Measurements from ENCODE around the gene MAD1L1.

Gene MAD1L1

DNA sequence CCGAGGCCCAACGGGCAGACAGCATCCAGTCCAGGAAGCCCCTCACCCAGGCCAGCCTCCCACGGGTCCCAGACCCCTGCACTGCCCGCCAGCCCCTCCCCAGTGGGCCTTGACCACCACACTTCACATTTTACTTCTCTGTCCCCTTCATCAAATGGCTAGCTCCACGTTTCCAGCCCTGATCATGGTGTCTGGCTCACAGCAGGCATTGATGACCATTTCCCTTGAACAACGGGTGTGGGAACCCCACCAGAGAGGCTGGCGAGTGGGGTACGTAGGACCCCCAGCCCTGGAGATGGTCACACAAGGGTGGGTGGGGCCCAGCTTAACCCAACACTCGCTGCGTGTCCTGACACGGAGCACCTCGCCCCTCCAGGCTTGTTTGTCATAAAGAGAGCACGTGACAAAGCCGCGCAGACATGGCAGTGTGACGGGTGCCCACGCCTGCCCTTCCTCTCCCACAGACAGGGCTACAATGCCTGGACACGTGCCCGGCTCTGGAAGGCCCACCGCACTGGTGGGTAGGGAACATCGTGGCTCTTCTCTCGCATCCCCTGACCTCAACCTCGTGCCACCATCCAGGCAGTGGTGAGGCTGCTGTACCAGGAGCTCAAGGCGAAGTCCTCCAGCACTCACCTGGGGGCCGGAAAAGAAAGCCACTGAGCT, 267.7 kb downstream of the MAD1L1 start:
- Histone ChIP-seq H3K4me3 (ENCODE audit: low read length) (no peak overlapping the region), H3K27me3 (ENCODE audit: control insufficient read depth, insufficient read depth, low read length) (no peaks in the 10 kb centered on the region), H3K36me3 (ENCODE audit: control insufficient read depth, insufficient read depth, low read length) (no peaks in the 10 kb centered on the region), H3K27ac (ENCODE audit: low read depth, low read length) (no peak overlapping the region), H3K9ac (ENCODE audit: low read length) (no peak overlapping the region), H3K4me1 (ENCODE audit: control insufficient read depth, insufficient read depth, low read length) (no peaks in the 10 kb centered on the region)

- Histone ChIP-seq H3K9ac (ENCODE audit: low read length) (no peak overlapping the region), H3K36me3 (ENCODE audit: control insufficient read depth, insufficient read depth, low read length) (no peaks in the 10 kb centered on the region), H3K4me1 (ENCODE audit: control insufficient read depth, insufficient read depth, low read length) (no peaks in the 10 kb centered on the region), H3K27me3 (ENCODE audit: control insufficient read depth, insufficient read depth, low read length) (no peaks in the 10 kb centered on the region), H3K27ac (ENCODE audit: low read depth, low read length) (no peak overlapping the region), H3K4me3 (ENCODE audit: low read length) (no peak overlapping the region)
Measured at GRCh38 chr7:1964211-1964912, 268.4 kb downstream of the MAD1L1 start.

- H3K4me3 ChIP-seq (ENCODE audit: low read length) = no peak overlapping the region
- no peak overlapping the region for H3K9ac ChIP-seq (ENCODE audit: low read length)
- no peaks in the 10 kb centered on the region for H3K4me1 ChIP-seq (ENCODE audit: control insufficient read depth, insufficient read depth, low read length)
- no peak overlapping the region for H3K27ac ChIP-seq (ENCODE audit: low read depth, low read length)
- H3K36me3 ChIP-seq (ENCODE audit: control insufficient read depth, insufficient read depth, low read length) = no peaks in the 10 kb centered on the region
- no peaks in the 10 kb centered on the region for H3K27me3 ChIP-seq (ENCODE audit: control insufficient read depth, insufficient read depth, low read length)
Measured at GRCh38 chr7:1963575-1963974, 269.2 kb downstream of the MAD1L1 start.

DNA sequence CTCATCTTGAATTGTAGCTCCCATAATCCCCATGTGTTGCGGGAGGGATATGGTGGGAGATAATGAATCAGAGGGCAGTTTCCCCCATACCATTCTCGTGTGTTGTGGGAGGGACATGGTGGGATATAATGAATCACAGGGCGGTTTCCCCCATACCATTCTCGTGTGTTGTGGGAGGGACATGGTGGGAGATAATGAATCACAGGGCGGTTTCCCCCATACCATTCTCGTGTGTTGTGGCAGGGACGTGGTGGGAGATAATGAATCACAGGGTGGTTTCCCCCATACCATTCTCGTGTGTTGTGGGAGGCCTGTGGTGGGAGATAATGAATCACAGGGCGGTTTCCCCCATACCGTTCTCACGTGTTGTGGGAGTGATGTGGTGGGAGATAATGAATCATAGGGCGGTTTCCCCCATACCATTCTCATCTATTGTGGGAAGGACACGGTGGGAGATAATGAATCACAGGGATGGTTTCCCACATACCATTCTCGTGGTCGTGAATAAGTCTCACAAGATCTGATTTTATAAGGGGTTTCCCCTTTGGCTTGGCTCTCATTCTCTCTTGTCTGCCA, 271.0 kb downstream of the MAD1L1 start:
- Histone ChIP-seq H3K9ac (ENCODE audit: low read length) (no peak overlapping the region), H3K4me1 (ENCODE audit: control insufficient read depth, insufficient read depth, low read length) (no peaks in the 10 kb centered on the region), H3K36me3 (ENCODE audit: control insufficient read depth, insufficient read depth, low read length) (no peaks in the 10 kb centered on the region), H3K27me3 (ENCODE audit: control insufficient read depth, insufficient read depth, low read length) (no peaks in the 10 kb centered on the region), H3K27ac (ENCODE audit: low read depth, low read length) (no peak overlapping the region), H3K4me3 (ENCODE audit: low read length) (no peak overlapping the region)

- H3K36me3 ChIP-seq (ENCODE audit: control insufficient read depth, insufficient read depth, low read length) = no peaks in the 10 kb centered on the region
- no peaks in the 10 kb centered on the region for H3K27me3 ChIP-seq (ENCODE audit: control insufficient read depth, insufficient read depth, low read length)
- H3K4me3 ChIP-seq (ENCODE audit: low read length) = no peak overlapping the region
- no peak overlapping the region for H3K27ac ChIP-seq (ENCODE audit: low read depth, low read length)
- H3K4me1 ChIP-seq (ENCODE audit: control insufficient read depth, insufficient read depth, low read length) = no peaks in the 10 kb centered on the region
- H3K9ac ChIP-seq (ENCODE audit: low read length) = no peak overlapping the region
Measured at GRCh38 chr7:1959305-1959704, 273.4 kb downstream of the MAD1L1 start.

DNA sequence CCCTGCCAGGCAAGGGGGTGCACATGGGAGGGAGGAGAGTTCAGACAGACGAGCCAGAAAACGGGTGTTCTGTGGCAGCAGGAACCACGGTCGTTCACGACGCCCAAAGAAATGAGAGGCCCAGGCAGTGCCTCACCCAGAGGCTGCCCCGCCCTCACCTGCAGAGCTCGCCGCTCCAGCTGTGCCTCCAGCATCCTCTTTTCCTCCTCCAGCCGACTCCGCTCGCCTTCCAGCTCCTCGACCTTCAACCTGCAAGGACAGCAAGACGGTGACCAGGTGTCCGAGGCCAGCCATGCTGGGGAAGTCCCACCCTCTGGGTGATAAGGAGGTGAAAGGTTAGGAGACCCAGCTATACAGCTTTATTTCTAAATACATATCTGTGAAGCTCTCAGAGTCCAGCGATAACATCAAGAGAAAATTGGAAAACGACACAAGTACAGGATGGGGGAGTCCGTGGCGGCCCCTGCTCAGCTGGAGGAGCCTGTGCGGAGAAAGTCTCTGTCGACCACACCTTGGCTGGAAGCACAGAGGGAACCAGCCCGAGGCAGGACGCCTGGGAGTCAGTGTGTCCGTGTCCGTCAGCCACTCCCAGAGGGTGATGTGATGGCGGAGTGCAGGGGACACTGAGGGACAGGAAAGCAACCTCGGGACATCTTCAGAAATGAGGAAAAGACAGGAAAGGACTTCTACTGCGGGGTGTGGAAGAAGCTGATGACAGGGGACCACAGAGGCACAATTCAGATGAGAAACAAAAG, 275.1 kb downstream of the MAD1L1 start:
- Histone ChIP-seq H3K27me3 (ENCODE audit: control insufficient read depth, insufficient read depth, low read length) (no peaks in the 10 kb centered on the region), H3K9ac (ENCODE audit: low read length) (no peak overlapping the region), H3K36me3 (ENCODE audit: control insufficient read depth, insufficient read depth, low read length) (no peaks in the 10 kb centered on the region), H3K4me3 (ENCODE audit: low read length) (no peak overlapping the region), H3K4me1 (ENCODE audit: control insufficient read depth, insufficient read depth, low read length) (no peaks in the 10 kb centered on the region), H3K27ac (ENCODE audit: low read depth, low read length) (no peak overlapping the region)

DNA sequence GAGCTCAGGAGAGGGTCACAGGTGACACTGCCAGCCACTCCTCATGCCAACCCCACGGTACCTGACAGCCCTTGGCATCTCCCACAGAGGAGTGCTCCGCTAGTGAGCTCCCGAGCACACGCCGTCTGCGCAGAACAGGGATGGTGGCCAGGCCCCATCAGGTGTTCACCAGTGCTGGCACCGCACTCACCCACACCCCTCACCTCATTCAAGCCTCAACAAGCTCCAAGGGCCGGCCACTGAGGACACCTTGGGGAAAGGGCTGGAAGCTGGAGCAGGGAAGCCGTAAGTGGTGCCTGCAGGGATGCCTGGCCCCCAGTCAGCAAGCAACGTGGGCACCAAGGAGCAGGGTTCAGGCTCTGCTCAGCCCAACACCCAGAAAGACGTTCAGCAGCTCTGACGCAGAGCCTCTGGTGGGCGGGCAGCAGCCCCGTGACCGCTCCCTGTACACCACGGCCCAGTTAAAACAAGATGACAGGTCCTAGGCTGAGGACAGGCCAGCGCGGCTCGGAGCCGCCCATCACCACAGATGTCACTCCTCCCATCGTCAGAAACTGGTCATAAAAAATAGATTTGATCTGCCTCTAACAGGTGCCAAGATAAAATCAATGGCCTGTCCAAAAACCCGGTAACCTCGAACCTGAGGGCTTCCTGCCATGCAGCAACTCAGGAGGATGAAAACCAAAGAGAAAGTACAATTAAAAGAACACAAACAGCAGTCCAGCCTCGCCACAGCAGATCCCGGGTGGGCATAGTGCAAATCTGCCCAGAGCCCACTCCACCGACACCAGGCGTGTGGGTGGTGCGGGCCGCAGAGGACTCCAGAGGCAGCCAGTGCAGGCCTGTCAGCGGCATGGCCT, 275.9 kb downstream of the MAD1L1 start:
- Histone ChIP-seq H3K4me3 (ENCODE audit: low read length) (no peak overlapping the region), H3K4me1 (ENCODE audit: control insufficient read depth, insufficient read depth, low read length) (no peaks in the 10 kb centered on the region), H3K9ac (ENCODE audit: low read length) (no peak overlapping the region), H3K27me3 (ENCODE audit: control insufficient read depth, insufficient read depth, low read length) (no peaks in the 10 kb centered on the region), H3K27ac (ENCODE audit: low read depth, low read length) (no peak overlapping the region), H3K36me3 (ENCODE audit: control insufficient read depth, insufficient read depth, low read length) (no peaks in the 10 kb centered on the region)

DNA sequence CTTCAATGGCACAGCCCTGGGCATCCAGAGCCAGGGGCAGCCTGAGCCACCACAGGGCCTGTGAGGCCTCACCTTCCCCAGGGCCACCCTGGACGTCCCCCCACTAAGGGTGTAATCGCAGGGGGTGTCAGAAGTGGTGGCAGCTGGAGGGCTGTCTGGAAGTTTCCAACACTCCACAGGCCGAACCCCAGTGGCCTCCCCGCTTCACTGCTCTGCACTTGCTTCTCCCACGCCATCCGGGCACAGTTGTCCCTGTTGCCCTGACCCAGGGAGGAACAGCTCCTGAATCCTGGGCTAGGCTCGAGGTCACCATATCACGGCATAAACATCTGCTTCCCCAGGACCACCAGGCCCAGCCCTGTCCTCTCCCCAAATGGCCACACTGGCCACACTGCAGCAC, 276.6 kb downstream of the MAD1L1 start:
- no peaks in the 10 kb centered on the region for H3K36me3 ChIP-seq (ENCODE audit: control insufficient read depth, insufficient read depth, low read length)
- no peak overlapping the region for H3K27ac ChIP-seq (ENCODE audit: low read depth, low read length)
- H3K27me3 ChIP-seq (ENCODE audit: control insufficient read depth, insufficient read depth, low read length) = no peaks in the 10 kb centered on the region
- H3K4me3 ChIP-seq (ENCODE audit: low read length) = no peak overlapping the region
- no peak overlapping the region for H3K9ac ChIP-seq (ENCODE audit: low read length)
- no peaks in the 10 kb centered on the region for H3K4me1 ChIP-seq (ENCODE audit: control insufficient read depth, insufficient read depth, low read length)

GRCh38 chr7:1954366-1955004, 278.3 kb downstream of the MAD1L1 start:
- Histone ChIP-seq H3K4me3 (ENCODE audit: low read length) (no peak overlapping the region), H3K36me3 (ENCODE audit: control insufficient read depth, insufficient read depth, low read length) (no peaks in the 10 kb centered on the region), H3K4me1 (ENCODE audit: control insufficient read depth, insufficient read depth, low read length) (no peaks in the 10 kb centered on the region), H3K27me3 (ENCODE audit: control insufficient read depth, insufficient read depth, low read length) (no peaks in the 10 kb centered on the region), H3K27ac (ENCODE audit: low read depth, low read length) (no peak overlapping the region), H3K9ac (ENCODE audit: low read length) (no peak overlapping the region)

DNA sequence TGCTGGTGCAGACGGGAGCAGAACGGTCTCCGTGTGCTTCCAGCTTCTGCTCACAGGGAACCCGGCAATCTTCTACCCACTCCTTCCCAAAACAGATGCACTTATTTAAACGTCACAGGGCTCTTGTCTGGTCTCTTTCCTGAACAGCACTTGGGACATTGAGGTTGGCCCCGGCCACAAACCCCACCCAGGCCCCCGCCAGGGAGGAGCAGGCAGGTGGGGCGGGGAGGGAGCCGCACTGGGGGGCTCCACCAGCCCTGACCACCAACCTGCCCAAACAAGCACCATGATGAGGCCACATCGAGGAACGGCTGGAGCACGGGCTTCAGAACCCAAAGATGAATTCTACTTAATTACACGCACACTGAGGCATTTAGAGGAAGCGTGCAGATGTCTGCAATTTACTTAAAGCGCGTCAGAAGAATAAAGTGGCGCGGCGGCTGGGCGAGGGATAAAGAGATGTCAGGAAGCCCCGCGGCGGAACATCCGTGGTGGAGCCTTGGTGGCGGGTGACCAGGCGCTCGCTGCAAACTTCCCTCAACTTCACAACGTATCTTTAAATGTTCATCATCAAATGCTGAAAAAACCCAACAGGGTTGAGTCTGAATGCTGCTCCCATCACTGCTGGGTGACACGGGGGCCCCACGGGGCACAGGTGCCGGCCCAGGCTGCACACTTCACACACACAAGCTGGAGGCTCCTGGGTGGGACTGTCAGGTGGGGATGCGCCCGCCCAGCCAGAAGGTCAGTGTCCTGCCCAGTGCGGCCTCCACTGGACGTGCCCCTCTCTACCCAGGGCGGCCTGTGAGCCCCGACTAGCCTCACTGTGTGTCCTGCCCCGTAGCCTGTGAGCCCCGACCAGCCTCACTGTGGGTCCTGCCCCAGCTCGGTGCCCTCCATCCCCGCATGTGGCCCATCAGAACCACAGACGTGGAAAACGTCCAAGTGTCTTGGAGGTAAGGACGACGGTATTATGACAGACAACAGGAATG, 279.2 kb downstream of the MAD1L1 start:
- no peak overlapping the region for H3K9ac ChIP-seq (ENCODE audit: low read length)
- no peak overlapping the region for H3K4me3 ChIP-seq (ENCODE audit: low read length)
- H3K36me3 ChIP-seq (ENCODE audit: control insufficient read depth, insufficient read depth, low read length) = no peaks in the 10 kb centered on the region
- no peak overlapping the region for H3K27ac ChIP-seq (ENCODE audit: low read depth, low read length)
- no peaks in the 10 kb centered on the region for H3K27me3 ChIP-seq (ENCODE audit: control insufficient read depth, insufficient read depth, low read length)
- no peaks in the 10 kb centered on the region for H3K4me1 ChIP-seq (ENCODE audit: control insufficient read depth, insufficient read depth, low read length)

DNA sequence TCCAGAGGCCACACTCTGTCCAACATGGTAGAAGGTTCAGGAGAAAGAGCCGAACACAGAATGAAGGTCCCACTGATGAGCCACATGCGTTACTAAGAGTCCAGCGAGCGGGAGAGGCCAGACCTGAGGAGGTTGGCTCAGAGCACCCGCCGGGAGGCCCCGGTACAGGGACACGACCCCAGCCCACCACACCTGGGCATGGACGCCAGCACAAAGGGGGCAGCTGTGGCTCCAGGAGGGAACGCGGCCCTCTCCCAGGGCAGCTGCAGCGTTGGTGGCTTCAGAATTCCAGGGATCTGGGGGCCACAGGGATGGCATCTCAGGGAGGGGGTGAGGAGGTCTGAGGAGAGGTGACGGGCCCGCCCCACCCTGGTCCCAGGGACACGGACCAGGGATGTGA, 280.0 kb downstream of the MAD1L1 start:
- Histone ChIP-seq H3K4me1 (ENCODE audit: control insufficient read depth, insufficient read depth, low read length) (no peaks in the 10 kb centered on the region), H3K27me3 (ENCODE audit: control insufficient read depth, insufficient read depth, low read length) (no peaks in the 10 kb centered on the region), H3K9ac (ENCODE audit: low read length) (no peak overlapping the region), H3K4me3 (ENCODE audit: low read length) (no peak overlapping the region), H3K36me3 (ENCODE audit: control insufficient read depth, insufficient read depth, low read length) (no peaks in the 10 kb centered on the region), H3K27ac (ENCODE audit: low read depth, low read length) (no peak overlapping the region)

All from rectal smooth muscle tissue (tissue), 1 donor.